UCSD-AML1 (cell line): ENCODE results near the gene FDXR.
"Not testable (repeated sequence)": the region's sequence is repeated elsewhere in the genome, so short reads cannot be mapped to it uniquely, and the experiment has no call there.

Experiments used
- DNase-seq: peaks from one replicate; lab custom pipeline; 2025; ENCODE audit not compliant: unreplicated experiment; lab: John Stamatoyannopoulos, UW

FDXR gene

GRCh38 chr17:74873037-74873873 is 461 bp upstream of the FDXR start:
- peak; percentile 100 for DNase-seq

GRCh38 chr17:74871356-74872076 is 1.3 kb downstream of the FDXR start:
- DNase-seq: no peak

- DNase-seq: no peak
Measured at GRCh38 chr17:74870512-74870911, 2.3 kb downstream of the FDXR start.

GRCh38 chr17:74870028-74870427 is 2.8 kb downstream of the FDXR start:
- not testable (repeated sequence) for DNase-seq

- no peak for DNase-seq
Measured at GRCh38 chr17:74868908-74869255, 3.9 kb downstream of the FDXR start.

- peak; percentile 27 for DNase-seq
Measured at GRCh38 chr17:74868251-74868907, 4.4 kb downstream of the FDXR start.

- no peak for DNase-seq
Measured at GRCh38 chr17:74866198-74866835, 6.5 kb downstream of the FDXR start.

- DNase-seq: peak; percentile 27
Measured at GRCh38 chr17:74865504-74866197, 7.1 kb downstream of the FDXR start.

- peak; percentile 72 for DNase-seq
Measured at GRCh38 chr17:74864866-74865395, 7.9 kb downstream of the FDXR start.

- no peak for DNase-seq
Measured at GRCh38 chr17:74864297-74864865, 8.4 kb downstream of the FDXR start.

GRCh38 chr17:74863420-74864296 is 9.1 kb downstream of the FDXR start:
- no peak for DNase-seq

- DNase-seq: no peak
Measured at GRCh38 chr17:74862919-74863318, 9.9 kb downstream of the FDXR start.

GRCh38 chr17:74862108-74862901 is 10.5 kb downstream of the FDXR start:
- peak; percentile 58 for DNase-seq

- DNase-seq: no peak
Measured at GRCh38 chr17:74861662-74862107, 11.1 kb downstream of the FDXR start.

- DNase-seq: no peak
Measured at GRCh38 chr17:74860872-74861661, 11.7 kb downstream of the FDXR start.

- DNase-seq: no peak
Measured at GRCh38 chr17:74860229-74860871, 12.4 kb downstream of the FDXR start.
